Right forelimb (tissue), 1 donor: ENCODE results near the gene LGALSL.

Source experiments
- DNase-seq: peaks from one replicate; pipeline ENCODE4 v3.0.0-alpha.2; 2018

LGALSL gene

GRCh38 chr2:64501946-64502345, 48.0 kb downstream of the LGALSL start:
- no peak for DNase-seq

DNA sequence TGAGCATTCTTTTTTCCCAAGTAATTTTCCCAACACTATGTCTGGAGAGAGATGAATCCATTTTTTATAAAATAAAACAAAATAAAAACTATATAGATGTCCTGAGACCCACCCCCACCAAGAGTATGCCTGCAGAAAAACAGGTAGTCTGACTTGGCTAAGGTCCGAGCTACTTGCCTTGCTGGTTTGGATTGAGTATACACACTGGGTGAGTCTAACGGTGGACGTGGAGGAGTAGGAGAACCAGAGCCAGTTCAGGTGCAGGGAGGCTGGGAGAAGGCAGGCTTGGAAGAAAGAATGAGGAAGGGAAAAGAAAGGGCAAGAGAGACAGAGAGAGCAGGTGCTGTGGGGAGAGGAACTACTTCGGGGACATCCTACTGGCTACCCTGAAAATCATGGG, 48.9 kb downstream of the LGALSL start:
- DNase-seq: no peak

- DNase-seq: no peak
Measured at GRCh38 chr2:64504774-64505720, 51.1 kb downstream of the LGALSL start.

GRCh38 chr2:64506686-64507085, 52.7 kb downstream of the LGALSL start:
- no peak for DNase-seq
